Ecto neural progenitor cell (in vitro differentiated cells): ENCODE measurements around the gene ZNRF2.

ENCODE experiments used
- DNase-seq: peaks from one replicate; pipeline ENCODE4 v3.0.0-alpha.2; 2018; ENCODE audit warnings: low spot score

The ZNRF2 gene

GRCh38 chr7:30322271-30323005, 38.0 kb downstream of the ZNRF2 start:
- no peak for DNase-seq

- DNase-seq = no peak
Measured at GRCh38 chr7:30323006-30323355, 38.6 kb downstream of the ZNRF2 start.

- DNase-seq = no peak
Measured at GRCh38 chr7:30327813-30328212, 43.4 kb downstream of the ZNRF2 start.

GRCh38 chr7:30328381-30328780, 44.0 kb downstream of the ZNRF2 start:
- no peak for DNase-seq

GRCh38 chr7:30329716-30330115, 45.3 kb downstream of the ZNRF2 start:
- no peak for DNase-seq

GRCh38 chr7:30330134-30331111, 46.0 kb downstream of the ZNRF2 start:
- DNase-seq = no peak

GRCh38 chr7:30331338-30331737, 46.9 kb downstream of the ZNRF2 start:
- no peak for DNase-seq

GRCh38 chr7:30332549-30332948, 48.2 kb downstream of the ZNRF2 start:
- no peak for DNase-seq

GRCh38 chr7:30335763-30336487, 51.5 kb downstream of the ZNRF2 start:
- no peak for DNase-seq

- DNase-seq = no peak
Measured at GRCh38 chr7:30344513-30344912, 60.1 kb downstream of the ZNRF2 start.

- no peak for DNase-seq
Measured at GRCh38 chr7:30347226-30348082, 63.1 kb downstream of the ZNRF2 start.

GRCh38 chr7:30348083-30348560, 63.7 kb downstream of the ZNRF2 start:
- DNase-seq = no peak

GRCh38 chr7:30349170-30349569, 64.8 kb downstream of the ZNRF2 start:
- DNase-seq = no peak

- DNase-seq = no peak
Measured at GRCh38 chr7:30349816-30350215, 65.4 kb downstream of the ZNRF2 start.

- DNase-seq = no peak
Measured at GRCh38 chr7:30351286-30351685, 66.9 kb downstream of the ZNRF2 start.

GRCh38 chr7:30351724-30352123, 67.3 kb downstream of the ZNRF2 start:
- DNase-seq = no peak

- DNase-seq = no peak
Measured at GRCh38 chr7:30352169-30352568, 67.8 kb downstream of the ZNRF2 start.

GRCh38 chr7:30353532-30353931, 69.1 kb downstream of the ZNRF2 start:
- no peak for DNase-seq

GRCh38 chr7:30353932-30354607, 69.7 kb downstream of the ZNRF2 start:
- no peak for DNase-seq

GRCh38 chr7:30354791-30355190, 70.4 kb downstream of the ZNRF2 start:
- DNase-seq = no peak

- DNase-seq = no peak
Measured at GRCh38 chr7:30359957-30360356, 75.6 kb downstream of the ZNRF2 start.
